ENCODE results near the gene CDK6. TPM values are rescaled to one million over a fixed set of nuclear protein-coding genes. Genes with fewer than 3 reads are reported as not detected.

CDK6 gene
- total RNA-seq, 2 experiments from 2014 or later, result 130 to 138 TPM

- Mint-ChIP-seq H3K27me3 (peaks cover 5% of the 10 kb centered on the region), H3K4me1 (ENCODE audit: low read depth) (peaks cover 36% of the 10 kb centered on the region), H3K4me3 (no peak overlapping the region), H3K36me3 (ENCODE audit: low read depth) (peaks cover 8% of the 10 kb centered on the region), H3K27ac (no peak overlapping the region), H3K9me3 (peaks cover 21% of the 10 kb centered on the region)
- intact Hi-C loops (cut with micrococcal nuclease), result no loop called here
- ATAC-seq (peak; percentile 38), DNase-seq (peak; percentile 24)
- ChIA-PET POLR2A (no interaction called here), CTCF (interaction anchor here (1.5 kb wide), 1 partner anchor 260 kb away, joined by 4 read pairs; no protein-coding TSS in a partner anchor)
- TF ChIP-seq CTCF (IDR thresholded peaks at IDR 0.05), result peak; percentile 12
These were observed 44.1 kb upstream of the CDK6 start for GRCh38 chr7:92880212-92881090.

GRCh38 chr7:92877367-92877766 is 41.0 kb upstream of the CDK6 start:
- intact Hi-C loops (cut with micrococcal nuclease), result no loop called here
- peaks cover 45% of the 10 kb centered on the region for H3K4me1 Mint-ChIP-seq (ENCODE audit: low read depth)

DNA sequence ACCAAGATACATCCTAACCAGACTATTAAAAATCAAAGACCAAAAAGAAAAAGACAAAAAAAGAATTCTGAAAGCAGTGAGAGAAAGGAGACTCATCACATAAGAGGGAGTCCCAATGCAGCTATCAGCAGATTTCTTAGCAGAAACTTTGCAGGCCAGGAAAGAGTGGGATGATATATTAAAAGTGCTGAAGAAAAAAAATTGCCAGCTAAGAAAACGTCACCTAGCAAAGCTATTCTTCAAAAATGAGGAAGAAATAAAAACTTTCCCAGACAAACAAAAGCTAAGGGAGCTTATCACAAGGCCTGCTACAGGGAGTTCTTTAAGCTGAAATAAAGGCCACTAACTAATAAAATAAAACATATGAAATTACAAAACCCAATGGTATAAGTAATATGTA is 40.5 kb upstream of the CDK6 start:
- no peak for TF ChIP-seq CTCF (IDR thresholded peaks at IDR 0.05)
- ATAC-seq, result no peak
- POLR2A ChIA-PET, result no interaction called here
- peaks cover 5% of the 10 kb centered on the region for H3K27me3 Mint-ChIP-seq
- H3K4me3 Mint-ChIP-seq, result no peak overlapping the region
- CTCF ChIA-PET, result no interaction called here
- H3K9me3 Mint-ChIP-seq, result peaks cover 8% of the 10 kb centered on the region
- H3K4me1 Mint-ChIP-seq (ENCODE audit: low read depth), result peaks cover 45% of the 10 kb centered on the region
- intact Hi-C loops (cut with micrococcal nuclease), result no loop called here
- peaks cover 8% of the 10 kb centered on the region for H3K36me3 Mint-ChIP-seq (ENCODE audit: low read depth)
- H3K27ac Mint-ChIP-seq, result no peak overlapping the region
- DNase-seq, result no peak

More at GRCh38 chr7:92877367-92877766, 41.0 kb upstream of the CDK6 start:
- no peak for TF ChIP-seq CTCF (IDR thresholded peaks at IDR 0.05)
- no peak overlapping the region for H3K4me3 Mint-ChIP-seq
- CTCF ChIA-PET, result no interaction called here
- H3K27ac Mint-ChIP-seq, result no peak overlapping the region
- no peak for DNase-seq
- H3K27me3 Mint-ChIP-seq, result peaks cover 5% of the 10 kb centered on the region
- ATAC-seq, result no peak
- H3K36me3 Mint-ChIP-seq (ENCODE audit: low read depth), result peaks cover 8% of the 10 kb centered on the region
- POLR2A ChIA-PET, result no interaction called here
- H3K9me3 Mint-ChIP-seq, result peaks cover 13% of the 10 kb centered on the region

- intact Hi-C loops (cut with micrococcal nuclease), result no loop called here
- DNase-seq, result peak; percentile 45
- ChIA-PET POLR2A (no interaction called here), CTCF (interaction anchor here (1.6 kb wide), 1 partner anchor 11 kb away, joined by 6 read pairs; no protein-coding TSS in a partner anchor)
- peaks cover under 1% of the 10 kb centered on the region for H3K9me3 Mint-ChIP-seq
- peaks cover 3% of the 10 kb centered on the region for H3K36me3 Mint-ChIP-seq (ENCODE audit: low read depth)
- TF ChIP-seq CTCF (IDR thresholded peaks at IDR 0.05), result no peak
- H3K4me1 Mint-ChIP-seq (ENCODE audit: low read depth), result peaks cover 36% of the 10 kb centered on the region
- no peak overlapping the region for H3K27ac Mint-ChIP-seq
- no peak overlapping the region for H3K4me3 Mint-ChIP-seq
- peak; percentile 90 for ATAC-seq
- H3K27me3 Mint-ChIP-seq, result peaks cover 9% of the 10 kb centered on the region
These were observed 39.3 kb upstream of the CDK6 start for GRCh38 chr7:92875719-92876118.

- H3K27ac Mint-ChIP-seq, result no peak overlapping the region
- H3K9me3 Mint-ChIP-seq, result peaks cover 3% of the 10 kb centered on the region
- intact Hi-C loops (cut with micrococcal nuclease), result no loop called here
- peaks cover 36% of the 10 kb centered on the region for H3K4me1 Mint-ChIP-seq (ENCODE audit: low read depth)
- H3K4me3 Mint-ChIP-seq, result no peak overlapping the region
- H3K36me3 Mint-ChIP-seq (ENCODE audit: low read depth), result peaks cover 5% of the 10 kb centered on the region
- CTCF ChIA-PET, result interaction anchor here (1.6 kb wide), 1 partner anchor 11 kb away, joined by 6 read pairs; no protein-coding TSS in a partner anchor
- H3K27me3 Mint-ChIP-seq, result peaks cover 11% of the 10 kb centered on the region
- DNase-seq, result no peak
- no peak for ATAC-seq
- TF ChIP-seq CTCF (IDR thresholded peaks at IDR 0.05), result no peak
- POLR2A ChIA-PET, result no interaction called here
These were observed 38.8 kb upstream of the CDK6 start for GRCh38 chr7:92875173-92875572.

All from activated CD8-positive, alpha-beta T cell treated with anti-CD3 and anti-CD28 coated beads for 36 hours (primary cell).